ENCODE results near the gene SORD.
"Not testable (repeated sequence)": the region's sequence is repeated elsewhere in the genome, so short reads cannot be mapped to it uniquely, and the experiment has no call there.

Gene SORD

DNA sequence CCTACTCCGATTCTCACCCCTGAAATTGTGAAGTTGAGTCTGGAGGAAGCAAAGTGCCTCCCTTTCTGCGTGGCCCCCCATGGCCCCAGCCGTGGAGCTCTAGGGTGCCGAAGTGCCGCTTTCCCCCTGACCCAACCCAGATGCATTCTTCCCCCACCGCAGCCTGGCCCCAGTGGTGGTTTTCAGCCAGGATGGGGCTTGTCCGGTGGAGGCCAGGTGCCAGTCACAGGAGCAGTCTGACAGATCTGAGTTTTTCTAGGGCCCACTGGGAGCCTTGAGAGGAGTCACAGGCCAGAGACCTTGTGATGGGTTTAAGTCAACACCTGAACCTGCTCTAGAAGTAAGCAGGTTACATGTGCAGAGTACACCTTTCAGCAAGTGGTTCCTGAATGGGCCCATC is 39.3 kb downstream of the SORD start:
- not testable (repeated sequence) for H3K27me3 ChIP-seq (ENCODE audit: control insufficient read depth, insufficient read depth, low read length); H3K36me3 ChIP-seq (ENCODE audit: control insufficient read depth, insufficient read depth, low read length); DNase-seq (ENCODE audit: low read depth, low spot score); H3K4me1 ChIP-seq (ENCODE audit: control insufficient read depth, insufficient read depth, low read length); H3K4me3 ChIP-seq (ENCODE audit: low read length); H3K27ac ChIP-seq (ENCODE audit: low read length); H3K9me3 ChIP-seq (ENCODE audit: control insufficient read depth, insufficient read depth, low read length)
- no CpG with 5 or more reads among the region's 7 CpGs for WGBS (ENCODE audit: insufficient coverage, insufficient read length)

DNA sequence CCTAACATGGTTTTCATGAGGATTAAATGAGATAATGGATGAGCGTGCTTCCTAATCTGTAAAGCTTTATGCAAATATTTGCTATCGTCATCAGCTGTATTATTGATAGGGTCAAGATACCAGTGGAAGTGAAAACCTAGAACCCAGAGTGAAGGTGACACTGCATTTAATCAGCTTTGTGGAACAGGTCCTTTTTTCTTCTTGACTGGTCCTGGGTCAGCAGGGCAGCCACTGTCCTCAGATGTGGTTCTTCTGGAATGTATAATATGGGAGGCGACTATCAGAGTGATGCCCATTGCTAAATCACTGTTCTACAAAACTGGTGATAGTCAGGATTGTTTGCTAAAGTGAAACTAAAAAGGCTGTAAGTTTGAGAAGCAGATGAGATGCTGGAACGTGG is 41.4 kb downstream of the SORD start:
- no peak overlapping the region for H3K27ac ChIP-seq (ENCODE audit: low read length)
- no CpG with 5 or more reads among the region's 4 CpGs for WGBS (ENCODE audit: insufficient coverage, insufficient read length)
- H3K4me1 ChIP-seq (ENCODE audit: control insufficient read depth, insufficient read depth, low read length): no peaks in the 10 kb centered on the region
- no peak overlapping the region for H3K4me3 ChIP-seq (ENCODE audit: low read length)
- no peak for DNase-seq (ENCODE audit: low read depth, low spot score)
- no peaks in the 10 kb centered on the region for H3K27me3 ChIP-seq (ENCODE audit: control insufficient read depth, insufficient read depth, low read length)
- no peaks in the 10 kb centered on the region for H3K9me3 ChIP-seq (ENCODE audit: control insufficient read depth, insufficient read depth, low read length)
- H3K36me3 ChIP-seq (ENCODE audit: control insufficient read depth, insufficient read depth, low read length): no peaks in the 10 kb centered on the region

DNA sequence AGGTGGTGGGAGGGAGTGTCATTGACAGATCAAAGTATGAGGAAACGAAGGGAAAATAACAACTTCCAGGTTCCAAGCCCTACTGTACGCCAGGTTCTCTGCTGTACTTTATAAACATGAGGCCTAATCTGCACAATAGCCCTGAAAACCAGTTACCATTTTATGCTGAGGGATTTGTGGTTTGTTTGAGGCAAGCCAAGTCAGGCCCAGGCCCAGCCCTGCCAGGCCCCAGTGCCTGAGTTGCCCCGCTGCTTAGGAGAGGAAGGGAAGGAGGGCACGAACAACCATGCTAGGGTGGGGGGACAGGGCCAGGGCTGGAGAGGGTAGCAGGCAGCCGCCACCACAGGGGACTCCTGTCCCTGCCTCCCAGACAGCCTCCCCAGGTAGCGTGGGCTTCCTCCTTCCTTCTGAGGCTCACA is 47.0 kb downstream of the SORD start:
- WGBS (ENCODE audit: insufficient coverage, insufficient read length): no CpG with 5 or more reads among the region's 6 CpGs
- DNase-seq (ENCODE audit: low read depth, low spot score); H3K36me3 ChIP-seq (ENCODE audit: control insufficient read depth, insufficient read depth, low read length): not testable (repeated sequence)

DNA sequence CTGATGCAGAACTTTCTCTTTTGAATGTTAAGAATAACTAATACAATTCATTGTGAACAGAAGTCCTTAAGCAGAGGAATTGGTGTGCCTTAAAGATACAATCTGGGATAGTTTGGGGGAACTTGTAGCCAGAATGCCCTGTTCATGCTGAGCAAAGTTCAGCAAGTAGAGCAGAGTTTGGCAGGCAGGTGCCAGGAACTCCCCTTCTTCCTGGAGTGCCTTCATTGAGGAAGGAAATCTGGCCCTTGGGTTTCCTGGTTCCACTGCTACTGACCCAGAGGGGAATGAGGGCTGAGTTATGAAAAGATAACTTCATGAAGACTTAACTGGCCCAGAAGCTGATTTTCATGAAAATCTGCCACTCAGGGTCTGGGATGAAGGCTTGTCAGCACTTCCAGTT is 50.6 kb downstream of the SORD start:
- not testable (repeated sequence) for H3K9me3 ChIP-seq (ENCODE audit: control insufficient read depth, insufficient read depth, low read length); H3K4me1 ChIP-seq (ENCODE audit: control insufficient read depth, insufficient read depth, low read length); H3K27ac ChIP-seq (ENCODE audit: low read length); DNase-seq (ENCODE audit: low read depth, low spot score); H3K36me3 ChIP-seq (ENCODE audit: control insufficient read depth, insufficient read depth, low read length); H3K4me3 ChIP-seq (ENCODE audit: low read length); H3K27me3 ChIP-seq (ENCODE audit: control insufficient read depth, insufficient read depth, low read length)

More for the DNA sequence above, 47.0 kb downstream of the SORD start:
- H3K4me3 ChIP-seq (ENCODE audit: low read length); H3K27ac ChIP-seq (ENCODE audit: low read length); H3K27me3 ChIP-seq (ENCODE audit: control insufficient read depth, insufficient read depth, low read length); H3K4me1 ChIP-seq (ENCODE audit: control insufficient read depth, insufficient read depth, low read length); H3K9me3 ChIP-seq (ENCODE audit: control insufficient read depth, insufficient read depth, low read length): not testable (repeated sequence)

DNA sequence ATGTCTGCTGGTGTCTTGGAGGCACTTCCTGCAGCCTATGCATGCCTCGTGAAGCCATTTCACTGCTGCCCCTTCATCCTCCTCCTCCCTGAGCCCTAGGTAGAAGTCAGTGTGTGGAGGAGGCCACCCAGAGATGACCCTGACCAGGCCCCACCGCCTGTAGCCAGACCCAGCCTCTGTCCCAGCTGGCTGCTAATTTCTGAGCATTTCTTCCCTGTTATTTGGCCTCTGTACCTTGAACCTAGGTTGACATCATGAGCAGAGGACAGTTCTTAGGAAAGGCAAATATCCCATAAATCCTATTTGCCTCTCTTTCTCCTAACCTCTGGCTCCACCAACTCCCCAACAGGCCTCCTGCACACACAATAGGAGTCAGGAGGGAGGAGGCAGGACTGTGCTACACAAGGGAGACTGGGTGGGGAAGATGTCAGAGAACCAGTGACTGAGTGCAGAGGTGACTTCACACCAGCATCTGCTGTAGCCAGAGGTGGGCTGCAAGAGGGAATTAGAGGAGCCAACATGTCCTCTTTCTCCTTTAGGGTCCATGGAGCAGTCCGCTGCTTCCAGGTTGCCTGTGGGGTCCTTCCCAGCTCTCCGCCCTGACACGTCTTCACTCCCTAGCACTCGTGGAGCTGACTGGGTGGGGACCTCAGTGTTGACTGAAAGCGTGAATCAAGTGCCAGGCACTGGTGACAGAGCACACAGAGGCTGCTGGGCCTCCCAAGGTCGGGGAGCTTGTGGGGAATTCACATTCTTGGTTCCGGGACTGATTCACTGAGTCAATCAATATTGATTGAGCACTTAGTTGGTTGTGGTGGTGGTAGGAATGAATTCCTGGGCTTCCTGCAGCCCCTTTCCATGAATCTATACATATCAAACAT is 52.7 kb downstream of the SORD start:
- not testable (repeated sequence) for H3K36me3 ChIP-seq (ENCODE audit: control insufficient read depth, insufficient read depth, low read length)
- WGBS (ENCODE audit: insufficient coverage, insufficient read length): no CpG with 5 or more reads among the region's 9 CpGs

DNA sequence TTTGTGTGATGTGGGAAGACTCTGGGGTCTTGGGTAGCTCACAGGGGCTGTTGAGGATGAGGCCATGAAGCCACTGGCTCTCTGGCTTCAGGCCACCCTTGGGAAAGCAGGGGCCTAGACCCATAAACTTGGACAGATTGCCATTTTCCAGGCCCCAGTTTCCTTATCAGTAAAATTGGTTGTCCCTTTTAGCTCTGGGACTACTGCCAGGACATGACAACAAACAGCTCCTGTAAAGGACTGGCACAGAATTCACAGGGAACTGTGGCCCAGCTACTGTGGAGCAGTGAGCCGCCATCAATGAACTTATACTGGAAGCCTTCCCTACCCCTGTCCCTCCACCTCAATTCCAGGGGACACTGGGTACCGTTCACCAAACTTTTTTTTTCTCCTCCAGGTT is 54.4 kb downstream of the SORD start:
- H3K9me3 ChIP-seq (ENCODE audit: control insufficient read depth, insufficient read depth, low read length); H3K27ac ChIP-seq (ENCODE audit: low read length); H3K4me3 ChIP-seq (ENCODE audit: low read length); DNase-seq (ENCODE audit: low read depth, low spot score); H3K27me3 ChIP-seq (ENCODE audit: control insufficient read depth, insufficient read depth, low read length); H3K36me3 ChIP-seq (ENCODE audit: control insufficient read depth, insufficient read depth, low read length); H3K4me1 ChIP-seq (ENCODE audit: control insufficient read depth, insufficient read depth, low read length): not testable (repeated sequence)
- WGBS (ENCODE audit: insufficient coverage, insufficient read length): no CpG with 5 or more reads among the region's 2 CpGs

More for the DNA sequence above, 52.7 kb downstream of the SORD start:
- not testable (repeated sequence) for DNase-seq (ENCODE audit: low read depth, low spot score); H3K27me3 ChIP-seq (ENCODE audit: control insufficient read depth, insufficient read depth, low read length); H3K4me3 ChIP-seq (ENCODE audit: low read length); H3K9me3 ChIP-seq (ENCODE audit: control insufficient read depth, insufficient read depth, low read length); H3K4me1 ChIP-seq (ENCODE audit: control insufficient read depth, insufficient read depth, low read length); H3K27ac ChIP-seq (ENCODE audit: low read length)

DNA sequence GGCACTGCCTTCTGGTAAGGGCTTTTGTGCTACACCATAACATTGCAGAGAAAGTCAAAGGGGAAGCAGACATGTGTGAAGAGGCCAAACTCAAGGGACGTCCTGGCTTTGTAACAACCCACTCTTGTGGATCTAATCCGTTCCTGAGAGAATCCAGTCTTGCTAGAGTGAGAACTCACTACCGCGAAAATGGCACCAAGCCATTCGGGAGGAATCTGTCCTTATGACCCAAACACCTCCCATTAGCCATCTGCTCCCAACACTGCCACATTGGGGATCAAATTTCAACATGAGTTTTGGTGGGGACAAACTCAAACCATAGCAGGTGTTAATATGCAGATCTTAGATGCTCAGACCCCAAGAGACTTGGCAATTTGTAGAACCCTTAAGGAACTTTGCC is 56.2 kb downstream of the SORD start:
- not testable (repeated sequence) for H3K9me3 ChIP-seq (ENCODE audit: control insufficient read depth, insufficient read depth, low read length); H3K4me1 ChIP-seq (ENCODE audit: control insufficient read depth, insufficient read depth, low read length); H3K4me3 ChIP-seq (ENCODE audit: low read length); DNase-seq (ENCODE audit: low read depth, low spot score); H3K27ac ChIP-seq (ENCODE audit: low read length); H3K36me3 ChIP-seq (ENCODE audit: control insufficient read depth, insufficient read depth, low read length); H3K27me3 ChIP-seq (ENCODE audit: control insufficient read depth, insufficient read depth, low read length)
- WGBS (ENCODE audit: insufficient coverage, insufficient read length): no CpG with 5 or more reads among the region's 5 CpGs

DNA sequence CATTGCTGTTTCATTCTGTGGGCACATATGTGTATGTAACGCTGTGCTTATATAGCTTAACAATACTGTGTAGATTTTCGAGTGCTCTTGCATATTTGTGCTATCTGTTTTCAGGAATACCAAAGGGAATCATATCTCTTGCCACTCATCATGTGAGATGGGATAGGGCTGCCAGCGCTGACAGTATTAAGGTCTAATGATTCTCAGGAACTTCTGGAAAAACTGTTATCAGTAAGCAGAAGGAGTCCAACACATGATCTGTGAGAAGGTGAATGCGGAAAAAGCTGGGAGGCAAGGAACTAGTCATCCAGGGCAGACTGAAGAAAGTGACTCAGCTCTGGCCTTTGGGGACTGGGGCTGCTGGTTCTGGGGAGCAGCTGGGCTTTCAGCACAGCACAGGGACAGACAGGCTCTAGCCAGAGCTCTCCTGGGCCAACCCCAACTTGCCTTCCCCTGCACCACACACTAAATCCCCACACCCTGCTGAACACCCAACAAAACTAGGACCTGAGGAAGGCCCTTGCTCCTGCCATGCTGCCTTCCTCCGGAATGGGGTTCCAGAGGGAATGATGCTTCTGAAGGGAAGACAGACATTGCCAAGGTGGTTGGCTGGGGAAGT is 56.7 kb downstream of the SORD start:
- not testable (repeated sequence) for H3K4me1 ChIP-seq (ENCODE audit: control insufficient read depth, insufficient read depth, low read length); DNase-seq (ENCODE audit: low read depth, low spot score); H3K27me3 ChIP-seq (ENCODE audit: control insufficient read depth, insufficient read depth, low read length); H3K27ac ChIP-seq (ENCODE audit: low read length); H3K9me3 ChIP-seq (ENCODE audit: control insufficient read depth, insufficient read depth, low read length); H3K36me3 ChIP-seq (ENCODE audit: control insufficient read depth, insufficient read depth, low read length); H3K4me3 ChIP-seq (ENCODE audit: low read length)
- no CpG with 5 or more reads among the region's 5 CpGs for WGBS (ENCODE audit: insufficient coverage, insufficient read length)

DNA sequence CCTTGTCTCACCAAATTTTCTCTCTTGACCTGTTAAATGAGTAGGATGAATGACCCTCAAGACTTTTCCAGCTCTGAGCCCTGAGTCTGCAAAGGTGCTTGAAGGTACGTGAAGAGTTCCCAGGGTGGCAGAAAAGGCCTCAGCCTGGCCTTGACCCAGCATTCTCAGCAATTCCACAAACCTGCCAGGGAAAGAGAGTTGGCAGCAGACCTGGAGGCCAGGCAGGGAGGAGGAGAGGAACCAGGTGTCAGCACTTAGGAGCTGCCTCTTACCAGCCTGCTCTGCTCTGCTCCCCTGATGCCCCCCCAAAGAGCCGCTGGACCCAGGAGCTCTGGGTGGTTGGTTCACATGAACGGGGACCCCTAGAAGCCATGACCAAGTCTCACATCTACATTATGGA is 57.6 kb downstream of the SORD start:
- not testable (repeated sequence) for H3K36me3 ChIP-seq (ENCODE audit: control insufficient read depth, insufficient read depth, low read length); H3K9me3 ChIP-seq (ENCODE audit: control insufficient read depth, insufficient read depth, low read length); H3K27me3 ChIP-seq (ENCODE audit: control insufficient read depth, insufficient read depth, low read length); H3K4me3 ChIP-seq (ENCODE audit: low read length); DNase-seq (ENCODE audit: low read depth, low spot score); H3K27ac ChIP-seq (ENCODE audit: low read length); H3K4me1 ChIP-seq (ENCODE audit: control insufficient read depth, insufficient read depth, low read length)
- no CpG with 5 or more reads among the region's 3 CpGs for WGBS (ENCODE audit: insufficient coverage, insufficient read length)

DNA sequence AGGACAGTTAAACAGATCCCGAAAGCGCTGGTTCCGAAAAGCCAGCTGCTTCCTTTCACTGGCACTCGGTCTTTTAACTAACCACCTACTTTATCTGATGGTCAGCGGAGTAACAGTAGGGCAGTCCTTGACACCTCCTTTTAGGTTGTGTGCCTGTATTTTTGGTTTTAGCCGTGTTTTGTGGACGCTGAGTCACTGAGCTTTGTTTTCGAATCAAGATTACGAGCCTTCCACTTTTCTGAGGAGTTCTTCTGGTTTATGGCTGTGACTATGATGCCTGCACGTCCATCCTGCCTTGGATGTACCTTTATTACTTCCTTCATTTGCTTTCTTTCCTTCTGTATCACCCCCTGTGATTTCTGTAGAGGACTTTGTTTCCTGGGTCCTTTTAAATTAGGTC is 59.4 kb downstream of the SORD start:
- not testable (repeated sequence) for H3K9me3 ChIP-seq (ENCODE audit: control insufficient read depth, insufficient read depth, low read length); H3K27me3 ChIP-seq (ENCODE audit: control insufficient read depth, insufficient read depth, low read length); H3K4me3 ChIP-seq (ENCODE audit: low read length); H3K27ac ChIP-seq (ENCODE audit: low read length); H3K4me1 ChIP-seq (ENCODE audit: control insufficient read depth, insufficient read depth, low read length); DNase-seq (ENCODE audit: low read depth, low spot score); H3K36me3 ChIP-seq (ENCODE audit: control insufficient read depth, insufficient read depth, low read length)
- WGBS (ENCODE audit: insufficient coverage, insufficient read length): no CpG with 5 or more reads among the region's 10 CpGs

DNA sequence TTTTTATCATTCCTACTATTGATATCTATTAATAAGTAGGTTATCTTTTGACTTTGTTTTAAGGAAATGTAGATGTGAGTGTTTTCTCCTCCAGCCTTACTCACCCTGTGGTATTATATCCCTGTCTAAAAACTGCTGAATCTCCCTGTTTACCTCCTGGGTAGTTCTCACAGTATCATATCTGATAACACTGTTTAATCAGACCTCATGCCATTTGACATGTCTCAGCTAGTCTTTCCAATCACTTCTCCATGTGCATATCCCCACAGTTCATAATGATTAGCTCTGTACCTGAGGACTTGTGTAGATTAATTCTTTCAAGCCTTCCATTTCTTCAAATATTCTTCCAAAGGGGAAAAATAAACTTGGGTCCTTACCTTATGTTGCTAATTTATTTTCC is 60.2 kb downstream of the SORD start:
- DNase-seq (ENCODE audit: low read depth, low spot score): no peak
- Histone ChIP-seq H3K4me1 (ENCODE audit: control insufficient read depth, insufficient read depth, low read length) (no peaks in the 10 kb centered on the region), H3K27ac (ENCODE audit: low read length) (no peak overlapping the region), H3K9me3 (ENCODE audit: control insufficient read depth, insufficient read depth, low read length) (no peaks in the 10 kb centered on the region; the same call in 1 of the 2 replicates), H3K36me3 (ENCODE audit: control insufficient read depth, insufficient read depth, low read length) (no peaks in the 10 kb centered on the region), H3K4me3 (ENCODE audit: low read length) (no peak overlapping the region), H3K27me3 (ENCODE audit: control insufficient read depth, insufficient read depth, low read length) (no peaks in the 10 kb centered on the region)

Data from iPS DF 6.9 (cell line).